Glutamatergic neuron (in vitro differentiated cells): Measurements from ENCODE around the gene BIRC6. TPM values are rescaled to one million over a fixed set of nuclear protein-coding genes. Genes with fewer than 3 reads are reported as not detected.
"Not testable (repeated sequence)": the region's sequence is repeated elsewhere in the genome, so short reads cannot be mapped to it uniquely, and the experiment has no call there.

Source experiments
- DNase-seq: peaks from one replicate; pipeline ENCODE4 v3.0.0; 2022
- H3K27ac Mint-ChIP-seq: one replicate; pipeline ENCODE4 v1.8.0; 2020; ENCODE audit warnings: mild to moderate bottlenecking, mixed read lengths, inconsistent platforms; ENCODE audit not compliant: unreplicated experiment
- H3K27me3 Mint-ChIP-seq: one replicate; pipeline ENCODE4 v1.8.0; 2020; ENCODE audit warnings: mild to moderate bottlenecking, moderate library complexity, mixed read lengths, inconsistent platforms; ENCODE audit not compliant: unreplicated experiment
- H3K36me3 Mint-ChIP-seq: one replicate; pipeline ENCODE4 v1.8.0; 2020; ENCODE audit warnings: mild to moderate bottlenecking, mixed read lengths, inconsistent platforms; ENCODE audit not compliant: unreplicated experiment
- H3K4me1 Mint-ChIP-seq: one replicate; pipeline ENCODE4 v1.8.0; 2020; ENCODE audit warnings: mild to moderate bottlenecking, low read depth, mixed read lengths, inconsistent platforms; ENCODE audit not compliant: unreplicated experiment
- H3K4me3 Mint-ChIP-seq: one replicate; pipeline ENCODE4 v1.8.0; 2020; ENCODE audit warnings: mild to moderate bottlenecking, mixed read lengths, inconsistent platforms; ENCODE audit not compliant: unreplicated experiment
- H3K9me3 Mint-ChIP-seq: one replicate; pipeline ENCODE4 v1.8.0; 2020; ENCODE audit warnings: mild to moderate bottlenecking, moderate library complexity, mixed read lengths, inconsistent platforms; ENCODE audit not compliant: unreplicated experiment
- total RNA-seq: library from RNA; stranded (reverse); fragmentation: NEBNext Ultra II Directional; extraction: Animal tissue kit (Norgen Biotek cat#: 25700); gene quantifications from one replicate; pipeline ENCODE4 v1.2.1, GENCODE V29; 2021; ENCODE audit not compliant: unreplicated experiment
- TF ChIP-seq, protein P1 (sequence below): fragments of 200-600 bp; sonication (generic); IDR thresholded peaks from one replicate; pipeline ENCODE4 v1.5.0; 2021; ENCODE audit not compliant: partially characterized antibody, unreplicated experiment

The BIRC6 gene
- total RNA-seq, 1 donor from 2014 or later: 124 TPM

DNA sequence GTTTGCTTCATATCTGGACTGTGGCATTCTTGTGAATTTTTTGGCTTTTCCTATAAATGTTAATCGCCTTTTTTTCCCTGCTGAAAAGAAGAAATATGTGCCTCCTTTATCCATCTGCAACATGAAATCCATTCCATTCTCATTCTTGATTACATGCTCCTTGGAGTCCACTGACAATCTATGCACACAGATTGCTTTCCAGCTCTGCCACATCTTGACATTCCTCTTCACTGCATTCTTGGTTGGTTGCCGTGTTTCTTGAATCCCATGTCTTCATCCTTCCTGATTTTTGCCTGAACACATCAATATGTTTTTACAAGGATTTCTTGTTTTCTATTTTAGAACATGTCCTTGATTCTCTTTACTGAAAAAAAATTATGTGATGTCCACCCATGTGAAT, 26.7 kb upstream of the BIRC6 start:
- H3K4me3 Mint-ChIP-seq: no peak overlapping the region
- TF ChIP-seq, protein P1, sequence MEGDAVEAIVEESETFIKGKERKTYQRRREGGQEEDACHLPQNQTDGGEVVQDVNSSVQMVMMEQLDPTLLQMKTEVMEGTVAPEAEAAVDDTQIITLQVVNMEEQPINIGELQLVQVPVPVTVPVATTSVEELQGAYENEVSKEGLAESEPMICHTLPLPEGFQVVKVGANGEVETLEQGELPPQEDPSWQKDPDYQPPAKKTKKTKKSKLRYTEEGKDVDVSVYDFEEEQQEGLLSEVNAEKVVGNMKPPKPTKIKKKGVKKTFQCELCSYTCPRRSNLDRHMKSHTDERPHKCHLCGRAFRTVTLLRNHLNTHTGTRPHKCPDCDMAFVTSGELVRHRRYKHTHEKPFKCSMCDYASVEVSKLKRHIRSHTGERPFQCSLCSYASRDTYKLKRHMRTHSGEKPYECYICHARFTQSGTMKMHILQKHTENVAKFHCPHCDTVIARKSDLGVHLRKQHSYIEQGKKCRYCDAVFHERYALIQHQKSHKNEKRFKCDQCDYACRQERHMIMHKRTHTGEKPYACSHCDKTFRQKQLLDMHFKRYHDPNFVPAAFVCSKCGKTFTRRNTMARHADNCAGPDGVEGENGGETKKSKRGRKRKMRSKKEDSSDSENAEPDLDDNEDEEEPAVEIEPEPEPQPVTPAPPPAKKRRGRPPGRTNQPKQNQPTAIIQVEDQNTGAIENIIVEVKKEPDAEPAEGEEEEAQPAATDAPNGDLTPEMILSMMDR: no peak
- H3K27ac Mint-ChIP-seq: no peak overlapping the region
- no peaks in the 10 kb centered on the region for H3K36me3 Mint-ChIP-seq
- H3K27me3 Mint-ChIP-seq: no peaks in the 10 kb centered on the region
- no peak for DNase-seq
- no peaks in the 10 kb centered on the region for H3K9me3 Mint-ChIP-seq
- H3K4me1 Mint-ChIP-seq: no peaks in the 10 kb centered on the region

DNA sequence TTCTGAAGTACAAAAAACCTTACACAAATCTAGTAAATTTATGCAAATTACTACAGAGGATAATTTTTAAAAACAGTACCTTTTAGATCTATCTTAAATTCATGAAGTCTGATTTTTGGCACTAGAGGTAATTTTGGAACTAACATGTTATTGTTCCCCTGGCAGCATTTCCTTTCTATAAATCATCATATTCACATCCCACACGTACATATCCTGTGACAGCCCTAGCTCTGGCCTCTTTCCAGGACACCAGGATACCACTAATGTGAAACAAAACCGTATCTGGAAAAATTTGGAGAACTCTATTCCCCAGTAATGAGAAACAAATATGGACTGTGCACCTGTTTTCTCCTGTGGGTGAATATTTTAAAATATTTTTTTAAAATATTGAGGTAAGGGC, 14.0 kb upstream of the BIRC6 start:
- H3K27me3 Mint-ChIP-seq: peaks cover 3% of the 10 kb centered on the region
- no peaks in the 10 kb centered on the region for H3K4me1 Mint-ChIP-seq
- no peak overlapping the region for H3K27ac Mint-ChIP-seq
- H3K9me3 Mint-ChIP-seq: no peaks in the 10 kb centered on the region
- no peak overlapping the region for H3K4me3 Mint-ChIP-seq
- no peaks in the 10 kb centered on the region for H3K36me3 Mint-ChIP-seq
- no peak for DNase-seq
- TF ChIP-seq, protein P1: no peak

DNA sequence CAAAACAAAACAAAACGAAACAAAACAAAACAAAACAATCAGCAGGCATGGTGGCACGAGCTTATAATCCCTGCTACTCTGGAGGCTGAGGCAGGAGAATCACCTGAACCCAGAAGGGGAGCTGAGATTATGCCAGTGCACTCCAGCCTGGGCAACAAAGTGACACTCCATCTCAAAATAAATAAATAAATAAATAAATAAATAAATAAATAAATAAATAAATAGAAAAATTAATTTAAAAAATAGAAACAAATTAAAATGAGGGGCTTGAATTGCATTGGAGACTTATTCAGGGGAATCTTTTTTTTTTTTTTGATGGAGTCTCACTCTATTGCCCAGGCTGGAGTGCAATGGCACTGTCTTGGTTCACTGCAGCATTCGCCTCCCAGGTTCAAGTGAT, 6.0 kb upstream of the BIRC6 start:
- H3K27ac Mint-ChIP-seq, H3K4me3 Mint-ChIP-seq, H3K27me3 Mint-ChIP-seq, H3K4me1 Mint-ChIP-seq, DNase-seq, H3K9me3 Mint-ChIP-seq, H3K36me3 Mint-ChIP-seq: not testable (repeated sequence)

DNA sequence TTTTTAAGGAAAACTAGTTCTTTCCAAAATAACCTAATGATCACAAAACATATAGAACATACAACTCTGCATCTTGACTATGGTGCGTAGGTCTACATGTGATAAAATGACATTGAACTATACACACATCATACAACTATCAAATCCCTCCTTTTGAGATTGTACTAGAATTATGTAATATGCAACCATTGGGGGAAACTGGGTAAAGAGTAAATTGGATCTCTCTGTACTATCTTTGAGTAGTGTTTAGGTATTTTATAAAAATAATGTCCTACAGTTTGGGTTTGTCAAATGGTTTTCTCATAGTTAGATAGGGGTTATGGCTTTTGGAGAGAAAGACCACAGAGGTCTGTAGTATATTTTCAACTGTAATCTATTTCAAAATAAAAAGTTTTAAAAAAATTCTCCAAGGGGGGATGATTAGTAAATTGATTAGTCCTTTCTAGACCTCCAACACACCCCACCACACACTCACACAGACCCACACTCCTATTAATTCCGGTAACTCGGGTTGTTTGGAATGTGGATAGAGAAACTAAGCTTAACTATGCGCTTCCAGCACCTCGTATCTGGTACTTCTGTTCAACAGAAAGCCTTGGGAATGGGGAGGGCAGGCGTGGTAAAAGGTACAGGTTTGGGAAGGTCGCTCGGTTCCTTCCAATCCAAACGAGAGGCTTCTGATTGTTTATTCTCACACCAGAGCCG, 695 bp upstream of the BIRC6 start:
- no peaks in the 10 kb centered on the region for H3K36me3 Mint-ChIP-seq
- H3K4me1 Mint-ChIP-seq: peaks cover 25% of the 10 kb centered on the region
- peak overlapping the region; percentile 88 for H3K4me3 Mint-ChIP-seq
- H3K9me3 Mint-ChIP-seq: peaks cover 13% of the 10 kb centered on the region
- H3K27me3 Mint-ChIP-seq: no peaks in the 10 kb centered on the region
- TF ChIP-seq, protein P1: no peak
- H3K27ac Mint-ChIP-seq: peak overlapping the region; percentile 77
- DNase-seq: no peak

DNA sequence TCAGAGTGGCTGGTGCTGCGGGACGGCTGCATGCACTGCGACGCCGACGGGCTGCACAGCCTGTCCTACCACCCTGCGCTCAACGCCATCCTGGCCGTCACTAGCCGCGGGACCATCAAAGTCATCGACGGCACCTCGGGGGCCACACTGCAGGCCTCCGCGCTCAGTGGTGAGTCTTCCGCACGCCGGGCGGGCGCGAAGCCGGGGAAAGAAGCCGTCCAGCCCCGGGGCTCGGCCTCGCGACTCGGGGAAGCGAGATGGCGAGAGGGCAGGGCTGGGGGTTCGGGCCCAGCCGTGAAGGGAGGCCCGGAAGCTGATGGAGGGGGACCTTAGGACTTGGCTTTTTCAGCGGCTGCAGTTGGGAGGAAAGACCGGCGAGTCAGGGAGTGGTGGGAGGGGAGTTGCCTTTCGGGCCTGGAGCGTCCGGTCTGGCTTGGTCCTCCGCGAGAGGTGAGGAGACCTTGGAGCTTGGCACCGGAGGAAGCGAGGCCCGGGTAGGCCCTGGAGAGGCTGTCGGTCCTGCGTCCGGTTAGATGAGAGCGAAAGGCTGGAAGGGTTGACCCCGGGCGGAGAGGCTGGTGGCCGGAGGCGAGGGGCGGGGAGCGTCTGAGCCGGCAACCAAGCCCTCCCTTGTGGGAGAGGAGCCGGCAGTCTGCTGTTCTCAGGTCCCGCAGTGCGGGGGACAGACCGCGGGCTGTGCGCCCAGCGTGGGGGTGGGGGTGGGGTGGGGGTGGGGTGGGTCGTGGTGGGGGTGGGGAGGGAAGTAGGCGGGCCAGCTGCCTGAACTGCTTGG, 691 bp downstream of the BIRC6 start:
- no peaks in the 10 kb centered on the region for H3K36me3 Mint-ChIP-seq
- peaks cover 13% of the 10 kb centered on the region for H3K9me3 Mint-ChIP-seq
- no peaks in the 10 kb centered on the region for H3K27me3 Mint-ChIP-seq
- DNase-seq: peak; percentile 74
- H3K27ac Mint-ChIP-seq: peak overlapping the region; percentile 79
- H3K4me1 Mint-ChIP-seq: peaks cover 25% of the 10 kb centered on the region
- TF ChIP-seq, protein P1: no peak
- H3K4me3 Mint-ChIP-seq: peak overlapping the region; percentile 93
